ENCODE measurements around the gene NPC1.
"Not testable (repeated sequence)": the region's sequence is repeated elsewhere in the genome, so short reads cannot be mapped to it uniquely, and the experiment has no call there.

The NPC1 gene

GRCh38 chr18:23515911-23516546 is 70.3 kb downstream of the NPC1 start:
- no peak for DNase-seq

GRCh38 chr18:23512641-23513040 is 73.7 kb downstream of the NPC1 start:
- no peak for DNase-seq

DNA sequence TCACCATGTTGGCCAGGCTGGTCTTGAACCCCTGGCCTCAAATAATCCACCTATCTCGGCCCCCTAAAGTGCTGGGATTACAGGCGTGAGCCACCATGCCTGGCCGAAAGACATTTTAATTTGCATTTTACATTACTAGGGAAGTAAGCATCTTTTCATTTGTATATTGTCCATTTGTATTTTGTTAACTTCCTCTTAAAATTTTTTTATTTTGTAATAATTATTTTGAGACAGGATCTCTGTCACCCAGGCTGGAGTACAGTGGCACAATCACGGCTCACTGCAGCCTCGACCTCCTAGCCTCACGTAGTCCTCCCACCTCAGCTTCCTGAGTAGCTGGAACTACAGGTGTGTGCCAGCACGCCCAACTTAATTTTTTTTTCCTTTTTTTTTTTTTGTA is 74.1 kb downstream of the NPC1 start:
- not testable (repeated sequence) for DNase-seq

- DNase-seq, result not testable (repeated sequence)
Observed at GRCh38 chr18:23510923-23511322, 75.4 kb downstream of the NPC1 start.

DNA sequence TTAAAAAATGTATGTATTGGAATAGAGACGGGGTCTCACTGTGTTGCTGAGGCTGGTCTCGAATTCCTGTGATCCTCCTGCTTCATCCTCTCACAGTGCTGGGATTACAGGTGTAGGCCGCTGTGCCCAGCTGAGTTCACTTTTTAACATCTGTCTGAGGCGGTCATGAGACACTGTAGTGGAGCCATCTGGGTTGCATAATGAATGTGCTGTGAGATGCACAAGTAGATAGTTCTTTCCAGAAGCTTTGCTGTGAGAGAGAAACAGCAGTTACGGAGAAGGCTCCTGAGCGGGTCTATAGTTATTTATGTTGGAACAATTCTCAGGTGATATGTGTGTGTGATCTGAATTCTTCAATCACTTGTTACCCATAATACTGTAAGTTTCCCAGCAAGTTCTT is 79.9 kb downstream of the NPC1 start:
- DNase-seq, result no peak

- DNase-seq, result no peak
Observed at GRCh38 chr18:23504720-23505119, 81.6 kb downstream of the NPC1 start.

DNA sequence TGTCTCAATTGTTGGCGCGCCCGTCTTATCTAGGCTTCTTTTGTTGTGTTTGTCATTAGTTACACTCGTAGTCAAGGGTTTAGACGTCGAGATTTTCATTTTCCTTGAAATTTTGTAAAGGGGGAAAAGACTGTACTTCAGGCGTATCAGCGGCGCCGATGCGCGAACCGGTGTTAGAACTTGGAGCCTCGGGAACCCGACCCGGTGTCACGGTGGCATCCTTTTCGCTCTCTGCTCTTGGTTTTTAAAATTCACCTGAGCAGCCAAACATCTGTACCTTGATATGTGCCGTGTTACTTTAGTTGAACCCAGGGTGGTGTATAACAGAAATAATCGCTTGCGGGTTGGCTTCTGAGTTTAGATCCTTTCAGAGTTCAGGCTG is 82.4 kb downstream of the NPC1 start:
- DNase-seq, result no peak

DNA sequence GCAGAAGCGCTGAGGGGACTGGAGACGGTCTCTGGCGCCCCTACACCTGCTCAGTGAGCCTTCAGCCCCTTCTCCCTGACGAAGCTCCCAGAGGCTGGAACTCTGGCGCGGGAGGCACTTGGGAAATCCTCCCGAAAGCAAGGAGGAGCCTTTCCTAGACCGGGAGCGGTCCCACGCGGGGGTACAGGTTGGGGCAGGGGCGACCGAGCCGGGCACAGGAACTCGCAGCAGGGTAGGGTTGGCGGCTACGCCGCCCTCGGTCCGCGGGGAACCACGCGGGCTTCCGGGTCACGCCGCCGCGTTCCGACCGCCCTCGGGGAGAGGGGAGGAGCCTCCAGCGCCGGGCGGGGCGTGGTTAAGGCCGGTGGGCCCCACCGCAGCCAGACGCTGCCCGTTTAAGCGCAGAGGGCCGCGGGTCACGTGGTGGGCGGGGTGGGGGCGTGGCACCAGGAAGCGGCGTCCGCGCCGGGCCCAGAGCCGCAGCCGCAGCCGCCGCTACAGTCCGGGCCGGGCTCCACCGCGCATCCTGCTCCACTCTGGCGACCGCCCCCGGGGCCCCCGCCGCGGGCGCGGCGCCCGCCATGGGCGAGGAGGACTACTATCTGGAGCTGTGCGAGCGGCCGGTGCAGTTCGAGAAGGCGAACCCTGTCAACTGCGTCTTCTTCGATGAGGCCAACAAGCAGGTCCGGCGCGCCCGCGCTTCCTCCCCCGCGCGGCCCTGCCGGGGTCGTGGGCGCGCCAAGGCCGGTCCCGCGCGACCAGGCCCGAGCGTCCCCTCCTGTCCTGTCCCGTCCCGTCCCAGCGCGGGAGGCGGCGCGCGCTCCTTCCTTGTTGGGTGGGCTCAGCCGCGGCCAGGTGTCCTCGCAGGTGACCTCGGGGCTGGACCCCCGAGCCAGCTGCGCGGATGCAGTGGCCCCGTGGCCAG is 83.0 kb downstream of the NPC1 start, which contains the start of gene RMC1:
TSS of gene RMC1 (plus strand) at position 474 of the 925 bp plus-strand sequence. CDS start at position 582, 108 bp downstream.
- peak; percentile 88 for DNase-seq

GRCh38 chr18:23502516-23503037 is 83.7 kb downstream of the NPC1 start:
- DNase-seq, result no peak

DNA sequence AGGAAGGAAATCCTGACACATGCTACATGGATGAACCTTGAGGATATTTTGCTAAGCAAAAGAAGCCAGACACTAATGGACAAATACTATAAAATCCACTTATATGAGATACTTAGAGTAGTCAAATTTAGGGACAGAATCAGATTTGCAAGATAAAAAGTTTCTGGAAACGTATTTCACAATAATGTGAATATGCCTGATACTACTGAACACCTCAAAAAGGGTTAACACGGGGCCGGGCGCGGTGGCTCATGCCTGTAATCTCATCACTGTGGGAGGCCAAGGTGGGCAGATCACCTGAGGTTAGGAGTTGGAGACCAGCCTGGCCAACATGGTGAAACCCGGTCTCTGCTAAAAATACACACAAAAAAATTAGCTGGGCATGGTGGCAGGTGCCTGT is 84.7 kb downstream of the NPC1 start:
- DNase-seq, result no peak

GRCh38 chr18:23499291-23499781 is 87.0 kb downstream of the NPC1 start:
- DNase-seq, result no peak

- peak; percentile 21 for DNase-seq
Observed at GRCh38 chr18:23498877-23499276, 87.4 kb downstream of the NPC1 start.

GRCh38 chr18:23498117-23498516 is 88.2 kb downstream of the NPC1 start:
- DNase-seq, result no peak

DNA sequence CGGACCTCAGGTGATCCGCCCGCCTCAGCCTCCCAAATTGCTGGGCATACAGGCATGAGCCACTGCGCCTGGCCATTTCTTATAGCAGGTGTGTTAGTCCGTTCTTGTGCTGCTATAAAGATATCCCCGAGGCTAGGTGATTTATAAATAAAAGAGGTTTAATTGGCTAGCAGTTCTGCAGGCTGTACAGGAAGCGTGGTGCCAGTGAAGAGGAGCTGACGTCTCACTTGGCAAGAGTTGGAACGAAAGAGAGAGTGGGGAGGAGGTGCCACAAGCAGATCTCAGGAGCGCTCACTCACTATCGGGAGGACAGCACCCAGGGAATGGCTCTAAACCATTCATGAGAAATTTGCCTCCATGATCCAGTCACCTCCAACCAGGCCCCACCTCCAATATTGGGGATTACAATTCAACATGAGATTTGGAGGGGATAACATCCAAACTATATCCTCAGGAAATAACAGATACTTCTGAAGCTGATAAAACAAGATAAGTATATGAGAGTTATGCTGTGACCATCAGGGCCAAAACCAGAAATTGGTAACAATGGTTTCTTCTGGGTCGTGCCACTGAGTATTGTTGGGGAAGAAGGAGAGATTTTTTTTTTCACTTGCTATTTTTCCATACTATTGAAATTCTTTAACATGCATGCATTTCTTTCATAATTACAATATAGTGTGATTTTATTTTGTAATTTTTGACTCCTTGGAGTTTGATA is 90.4 kb downstream of the NPC1 start:
- no peak for DNase-seq

DNA sequence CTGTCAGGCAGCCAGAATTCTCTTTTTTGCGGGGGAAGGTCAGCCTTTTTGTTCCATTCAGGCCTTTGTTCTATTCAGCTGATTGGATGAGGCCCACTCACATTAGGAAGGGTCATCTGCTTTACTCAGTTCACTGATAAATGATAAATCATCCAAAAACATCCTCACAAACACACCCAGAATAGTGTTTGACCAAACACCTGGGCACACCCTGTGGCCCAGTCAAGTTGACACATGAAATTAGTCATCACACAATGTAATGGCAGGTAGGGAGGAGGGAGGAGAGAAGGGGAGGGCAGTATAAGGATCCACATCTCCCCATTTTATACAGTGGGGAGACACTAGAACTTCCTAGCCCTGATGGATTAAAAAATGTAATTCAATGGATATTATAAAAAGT is 91.3 kb downstream of the NPC1 start:
- no peak for DNase-seq

GRCh38 chr18:23493654-23494053 is 92.7 kb downstream of the NPC1 start:
- DNase-seq, result no peak

- DNase-seq, result not testable (repeated sequence)
Observed at GRCh38 chr18:23489586-23489985, 96.7 kb downstream of the NPC1 start.

- DNase-seq, result no peak
Observed at GRCh38 chr18:23487738-23488570, 98.4 kb downstream of the NPC1 start.

- DNase-seq, result no peak
Observed at GRCh38 chr18:23485386-23485785, 100.9 kb downstream of the NPC1 start.

GRCh38 chr18:23484561-23485182 is 101.6 kb downstream of the NPC1 start:
- DNase-seq, result no peak

Data from DMS79 (cell line).